K562 (cell line): Measurements from ENCODE around the gene GARNL3. TPM values are rescaled to one million over a fixed set of nuclear protein-coding genes. Genes with fewer than 3 reads are reported as not detected.
A peak's percentile ranks its signal among the peaks of the same experiment; 100 is the strongest.

Source experiments
- CREM ChIP-seq: IDR thresholded peaks from 2 replicates; pipeline ENCODE4 v1.6.1; 2014; ENCODE audit warnings: antibody characterized with exemption, low read depth
- FOXK1 ChIP-seq: sonication (generic); formaldehyde crosslinking; IDR thresholded peaks from 2 replicates; pipeline ENCODE4 v1.8.0; 2022; ENCODE audit warnings: missing genetic modification reagents, mild to moderate bottlenecking, borderline replicate concordance
- GATA2 ChIP-seq: sonication (generic); formaldehyde crosslinking; IDR thresholded peaks from 2 replicates; pipeline ENCODE4 v1.4.0; 2020; ENCODE audit warnings: mild to moderate bottlenecking, missing genetic modification reagents
- KDM1A ChIP-seq, 2 experiments: fragments of 450-650 bp; IDR thresholded peaks; 2 replicates each; pipeline ENCODE4 v1.6.1; 2016; ENCODE audit warnings: mild to moderate bottlenecking in 2 of 2
- KDM2B ChIP-seq: fragments of 250-450 bp; sonication (Bioruptor Pico); IDR thresholded peaks from 2 replicates; pipeline ENCODE4 v1.8.0; 2021; ENCODE audit warnings: mild to moderate bottlenecking, moderate library complexity
- MIER1 ChIP-seq: fragments of 450-650 bp; IDR thresholded peaks from 2 replicates; pipeline ENCODE4 v1.6.1; 2016; ENCODE audit warnings: antibody characterized with exemption, mild to moderate bottlenecking, low read depth
- NFATC3 ChIP-seq: fragments of 450-650 bp; IDR thresholded peaks from 2 replicates; pipeline ENCODE4 v1.6.1; 2017; ENCODE audit warnings: mild to moderate bottlenecking
- SNRNP70 ChIP-seq: fragments of 200-400 bp; formaldehyde crosslinking; optimal IDR thresholded peaks from 2 replicates; pipeline ENCODE3; 2017; ENCODE audit warnings: low read depth, low read length
- ZBTB7A ChIP-seq: IDR thresholded peaks from 2 replicates; pipeline ENCODE4 v1.6.1; 2011; ENCODE audit warnings: low read depth, mild to moderate bottlenecking, low read length, moderate library complexity, borderline replicate concordance; ENCODE audit not compliant: control insufficient read depth
- ZNF23 ChIP-seq: fragments of 250-450 bp; sonication (Bioruptor Pico); IDR thresholded peaks from 2 replicates; pipeline ENCODE4 v1.4.0; 2020; ENCODE audit warnings: mild to moderate bottlenecking
- polyA plus RNA-seq, 8 experiments: library from polyadenylated mRNA; depleted of rRNA in 4 of 8; stranded (reverse) in 5 of 8; unstranded in 3 of 8; fragments of >200 nt; fragmentation: Nextera tagmentation in 2 of 8; fragmentation: Illumina TruSeq in 1 of 8; extraction: Ambion mirVana in 2 of 8; extraction: Trizol in 1 of 8; gene quantifications; 2 replicates each; pipeline versions ENCODE4 v1.2.1 to v1.2.3, GENCODE V29; 2011 to 2014; ENCODE audit warnings: inconsistent platforms in 1 of 8, missing spikeins in 1 of 8
- total RNA-seq, 7 experiments: library from RNA; depleted of rRNA in 6 of 7; stranded (reverse); fragments of >200 nt in 6 of 7; fragmentation: Illumina TruSeq in 2 of 7; extraction: Trizol in 2 of 7; gene quantifications; 2 replicates each; pipeline versions ENCODE4 v1.2.1 to v1.2.3, GENCODE V29; 2011 to 2021; ENCODE audit warnings: low replicate concordance in 1 of 7
- TF ChIP-seq, protein P1 (sequence below), 2 experiments: fragments of 150-350 bp in 1 of 2; IDR thresholded peaks; 2 replicates each; pipeline ENCODE4 v1.6.1; 2012 to 2016; ENCODE audit warnings: low read depth in 2 of 2, low read length in 2 of 2, mild to moderate bottlenecking in 1 of 2, moderate library complexity in 1 of 2
- TF ChIP-seq, protein P2 (sequence below): fragments of 200-800 bp; sonication (Bioruptor generic); IDR thresholded peaks from 2 replicates; pipeline ENCODE4 v1.6.1; 2017; ENCODE audit warnings: missing genetic modification characterization, missing compliant biosample characterization
- TF ChIP-seq, protein P3 (sequence below): fragments of 150-350 bp; conservative IDR thresholded peaks from 2 replicates; pipeline ENCODE4 v1.6.1; 2014; ENCODE audit warnings: low read length
- TF ChIP-seq, protein P4 (sequence below): fragments of 450-650 bp; IDR thresholded peaks from one replicate; pipeline ENCODE4 v1.6.1; 2018; ENCODE audit warnings: mild to moderate bottlenecking, moderate library complexity; ENCODE audit not compliant: partially characterized antibody
- TF ChIP-seq, protein P5 (sequence below): fragments of 450-650 bp; IDR thresholded peaks from 2 replicates; pipeline ENCODE4 v1.6.1; 2016

The GARNL3 gene
- total and polyA plus RNA-seq, 9 of the 15 experiments (the other 6 are each of a cell fraction or from before 2014, with no cell fraction given) = 0.35 to 2.7 (median 1.6) TPM

DNA sequence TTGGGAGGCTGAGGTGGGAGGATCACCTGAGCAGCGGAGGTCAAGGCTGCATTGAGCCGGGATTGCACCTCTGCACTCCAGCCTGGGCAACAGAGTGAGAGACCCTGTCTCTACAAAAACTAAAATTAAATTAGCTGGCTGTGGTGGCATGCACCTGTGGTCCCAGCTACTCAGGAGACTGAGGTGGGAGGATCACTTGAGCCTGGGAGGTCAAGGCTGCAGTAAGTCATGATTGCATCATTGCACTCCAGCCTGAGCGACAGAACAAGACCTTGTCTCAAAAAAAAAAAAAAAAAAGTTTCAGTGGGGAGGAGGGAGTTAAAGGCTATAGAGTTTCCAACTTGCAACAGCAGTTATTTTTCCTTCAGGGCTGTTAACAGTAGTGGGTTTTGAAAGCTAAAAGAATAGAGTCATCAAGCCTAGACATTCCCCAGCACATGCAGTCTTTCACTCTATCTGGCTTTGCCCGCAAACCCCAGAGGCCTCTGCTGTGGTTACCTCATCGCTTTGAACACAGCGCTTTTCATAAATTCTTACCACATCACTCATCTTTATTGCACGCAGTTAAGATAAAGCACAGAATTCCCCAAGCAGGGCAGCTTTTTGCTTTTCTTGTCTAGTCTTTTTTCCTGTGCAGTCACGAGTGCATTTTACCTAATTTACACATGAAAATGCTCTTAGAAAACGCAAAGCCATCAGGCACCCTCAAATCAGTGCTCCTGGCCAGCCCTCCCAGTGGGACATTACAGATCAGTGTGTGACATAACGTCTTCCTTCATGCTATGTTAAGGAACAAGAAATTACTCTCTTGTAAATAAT, 123.7 kb downstream of the GARNL3 start (continued):
- TF ChIP-seq, protein P1, sequence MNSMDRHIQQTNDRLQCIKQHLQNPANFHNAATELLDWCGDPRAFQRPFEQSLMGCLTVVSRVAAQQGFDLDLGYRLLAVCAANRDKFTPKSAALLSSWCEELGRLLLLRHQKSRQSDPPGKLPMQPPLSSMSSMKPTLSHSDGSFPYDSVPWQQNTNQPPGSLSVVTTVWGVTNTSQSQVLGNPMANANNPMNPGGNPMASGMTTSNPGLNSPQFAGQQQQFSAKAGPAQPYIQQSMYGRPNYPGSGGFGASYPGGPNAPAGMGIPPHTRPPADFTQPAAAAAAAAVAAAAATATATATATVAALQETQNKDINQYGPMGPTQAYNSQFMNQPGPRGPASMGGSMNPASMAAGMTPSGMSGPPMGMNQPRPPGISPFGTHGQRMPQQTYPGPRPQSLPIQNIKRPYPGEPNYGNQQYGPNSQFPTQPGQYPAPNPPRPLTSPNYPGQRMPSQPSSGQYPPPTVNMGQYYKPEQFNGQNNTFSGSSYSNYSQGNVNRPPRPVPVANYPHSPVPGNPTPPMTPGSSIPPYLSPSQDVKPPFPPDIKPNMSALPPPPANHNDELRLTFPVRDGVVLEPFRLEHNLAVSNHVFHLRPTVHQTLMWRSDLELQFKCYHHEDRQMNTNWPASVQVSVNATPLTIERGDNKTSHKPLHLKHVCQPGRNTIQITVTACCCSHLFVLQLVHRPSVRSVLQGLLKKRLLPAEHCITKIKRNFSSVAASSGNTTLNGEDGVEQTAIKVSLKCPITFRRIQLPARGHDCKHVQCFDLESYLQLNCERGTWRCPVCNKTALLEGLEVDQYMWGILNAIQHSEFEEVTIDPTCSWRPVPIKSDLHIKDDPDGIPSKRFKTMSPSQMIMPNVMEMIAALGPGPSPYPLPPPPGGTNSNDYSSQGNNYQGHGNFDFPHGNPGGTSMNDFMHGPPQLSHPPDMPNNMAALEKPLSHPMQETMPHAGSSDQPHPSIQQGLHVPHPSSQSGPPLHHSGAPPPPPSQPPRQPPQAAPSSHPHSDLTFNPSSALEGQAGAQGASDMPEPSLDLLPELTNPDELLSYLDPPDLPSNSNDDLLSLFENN (IDR thresholded peaks at IDR 0.05; ENCODE audit: low read depth in 2 of 2, low read length in 2 of 2) = no peak
- TF ChIP-seq, protein P2, sequence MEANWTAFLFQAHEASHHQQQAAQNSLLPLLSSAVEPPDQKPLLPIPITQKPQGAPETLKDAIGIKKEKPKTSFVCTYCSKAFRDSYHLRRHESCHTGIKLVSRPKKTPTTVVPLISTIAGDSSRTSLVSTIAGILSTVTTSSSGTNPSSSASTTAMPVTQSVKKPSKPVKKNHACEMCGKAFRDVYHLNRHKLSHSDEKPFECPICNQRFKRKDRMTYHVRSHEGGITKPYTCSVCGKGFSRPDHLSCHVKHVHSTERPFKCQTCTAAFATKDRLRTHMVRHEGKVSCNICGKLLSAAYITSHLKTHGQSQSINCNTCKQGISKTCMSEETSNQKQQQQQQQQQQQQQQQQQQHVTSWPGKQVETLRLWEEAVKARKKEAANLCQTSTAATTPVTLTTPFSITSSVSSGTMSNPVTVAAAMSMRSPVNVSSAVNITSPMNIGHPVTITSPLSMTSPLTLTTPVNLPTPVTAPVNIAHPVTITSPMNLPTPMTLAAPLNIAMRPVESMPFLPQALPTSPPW (CRISPR knock-in tag) = peak; percentile 51
- TF ChIP-seq SNRNP70 (no peak), FOXK1 (no peak), KDM2B (CRISPR knock-in tag) (no peak), ZBTB7A (no peak), GATA2 (CRISPR knock-in tag) (no peak), CREM (no peak), ZNF23 (CRISPR knock-in tag) (no peak), NFATC3 (no peak), MIER1 (no peak), KDM1A (IDR thresholded peaks at IDR 0.05) (peak; percentile 59 to 77; a peak in 3 of 4 replicates)
- TF ChIP-seq, protein P3, sequence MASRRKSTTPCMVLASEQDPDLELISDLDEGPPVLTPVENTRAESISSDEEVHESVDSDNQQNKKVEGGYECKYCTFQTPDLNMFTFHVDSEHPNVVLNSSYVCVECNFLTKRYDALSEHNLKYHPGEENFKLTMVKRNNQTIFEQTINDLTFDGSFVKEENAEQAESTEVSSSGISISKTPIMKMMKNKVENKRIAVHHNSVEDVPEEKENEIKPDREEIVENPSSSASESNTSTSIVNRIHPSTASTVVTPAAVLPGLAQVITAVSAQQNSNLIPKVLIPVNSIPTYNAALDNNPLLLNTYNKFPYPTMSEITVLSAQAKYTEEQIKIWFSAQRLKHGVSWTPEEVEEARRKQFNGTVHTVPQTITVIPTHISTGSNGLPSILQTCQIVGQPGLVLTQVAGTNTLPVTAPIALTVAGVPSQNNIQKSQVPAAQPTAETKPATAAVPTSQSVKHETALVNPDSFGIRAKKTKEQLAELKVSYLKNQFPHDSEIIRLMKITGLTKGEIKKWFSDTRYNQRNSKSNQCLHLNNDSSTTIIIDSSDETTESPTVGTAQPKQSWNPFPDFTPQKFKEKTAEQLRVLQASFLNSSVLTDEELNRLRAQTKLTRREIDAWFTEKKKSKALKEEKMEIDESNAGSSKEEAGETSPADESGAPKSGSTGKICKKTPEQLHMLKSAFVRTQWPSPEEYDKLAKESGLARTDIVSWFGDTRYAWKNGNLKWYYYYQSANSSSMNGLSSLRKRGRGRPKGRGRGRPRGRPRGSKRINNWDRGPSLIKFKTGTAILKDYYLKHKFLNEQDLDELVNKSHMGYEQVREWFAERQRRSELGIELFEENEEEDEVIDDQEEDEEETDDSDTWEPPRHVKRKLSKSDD = no peak
- TF ChIP-seq, protein P4, sequence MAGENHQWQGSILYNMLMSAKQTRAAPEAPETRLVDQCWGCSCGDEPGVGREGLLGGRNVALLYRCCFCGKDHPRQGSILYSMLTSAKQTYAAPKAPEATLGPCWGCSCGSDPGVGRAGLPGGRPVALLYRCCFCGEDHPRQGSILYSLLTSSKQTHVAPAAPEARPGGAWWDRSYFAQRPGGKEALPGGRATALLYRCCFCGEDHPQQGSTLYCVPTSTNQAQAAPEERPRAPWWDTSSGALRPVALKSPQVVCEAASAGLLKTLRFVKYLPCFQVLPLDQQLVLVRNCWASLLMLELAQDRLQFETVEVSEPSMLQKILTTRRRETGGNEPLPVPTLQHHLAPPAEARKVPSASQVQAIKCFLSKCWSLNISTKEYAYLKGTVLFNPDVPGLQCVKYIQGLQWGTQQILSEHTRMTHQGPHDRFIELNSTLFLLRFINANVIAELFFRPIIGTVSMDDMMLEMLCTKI = no peak
- TF ChIP-seq, protein P5, sequence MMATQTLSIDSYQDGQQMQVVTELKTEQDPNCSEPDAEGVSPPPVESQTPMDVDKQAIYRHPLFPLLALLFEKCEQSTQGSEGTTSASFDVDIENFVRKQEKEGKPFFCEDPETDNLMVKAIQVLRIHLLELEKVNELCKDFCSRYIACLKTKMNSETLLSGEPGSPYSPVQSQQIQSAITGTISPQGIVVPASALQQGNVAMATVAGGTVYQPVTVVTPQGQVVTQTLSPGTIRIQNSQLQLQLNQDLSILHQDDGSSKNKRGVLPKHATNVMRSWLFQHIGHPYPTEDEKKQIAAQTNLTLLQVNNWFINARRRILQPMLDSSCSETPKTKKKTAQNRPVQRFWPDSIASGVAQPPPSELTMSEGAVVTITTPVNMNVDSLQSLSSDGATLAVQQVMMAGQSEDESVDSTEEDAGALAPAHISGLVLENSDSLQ = peak; percentile 72
